HPDE6-E6E7 (cell line): Measurements from ENCODE around the gene ANKS3.
A peak's percentile ranks its signal among the peaks of the same experiment; 100 is the strongest.

Experiments used
- DNase-seq: peaks from one replicate; pipeline ENCODE4 v3.0.0; 2011; ENCODE audit warnings: missing footprints; ENCODE audit errors: extremely low spot score

The ANKS3 gene

DNA sequence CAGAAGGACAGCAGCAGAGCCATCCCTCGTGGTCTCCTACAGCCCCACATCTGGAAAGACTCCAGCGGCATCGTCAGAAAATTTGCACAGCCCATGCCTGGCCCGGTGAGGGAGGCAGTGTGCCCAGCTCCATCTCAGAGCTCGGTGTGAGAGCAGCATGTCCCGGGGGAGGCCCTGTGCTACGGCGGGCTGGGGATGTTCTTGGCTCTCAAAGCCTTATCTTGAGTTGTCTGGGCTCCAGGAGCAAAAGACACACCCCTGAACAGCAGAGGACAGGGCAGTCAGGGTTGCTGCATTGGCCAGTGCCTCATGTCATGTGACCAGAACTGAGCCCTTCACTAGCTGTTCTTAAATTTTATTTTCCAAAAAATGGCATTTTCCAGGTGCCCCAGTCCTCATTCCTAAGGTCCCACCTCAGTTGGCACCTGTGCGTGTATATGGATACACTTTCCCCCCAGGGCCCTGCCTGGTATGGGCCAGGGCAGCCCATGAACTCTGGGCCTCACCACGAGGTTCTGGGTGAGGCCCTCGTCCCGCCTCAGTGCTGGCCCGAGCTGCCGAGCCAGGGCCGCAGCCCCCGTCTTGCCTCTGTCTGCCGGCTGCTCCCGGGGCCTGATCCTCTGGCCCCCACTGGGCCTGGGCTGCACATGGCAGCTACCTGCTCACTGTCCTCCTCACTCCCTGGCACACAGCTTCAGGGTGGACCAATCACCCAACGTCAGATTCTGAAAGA is 37.7 kb downstream of the ANKS3 start:
- no peak for DNase-seq

GRCh38 chr16:4695473-4696171 is 38.4 kb downstream of the ANKS3 start:
- DNase-seq: no peak

DNA sequence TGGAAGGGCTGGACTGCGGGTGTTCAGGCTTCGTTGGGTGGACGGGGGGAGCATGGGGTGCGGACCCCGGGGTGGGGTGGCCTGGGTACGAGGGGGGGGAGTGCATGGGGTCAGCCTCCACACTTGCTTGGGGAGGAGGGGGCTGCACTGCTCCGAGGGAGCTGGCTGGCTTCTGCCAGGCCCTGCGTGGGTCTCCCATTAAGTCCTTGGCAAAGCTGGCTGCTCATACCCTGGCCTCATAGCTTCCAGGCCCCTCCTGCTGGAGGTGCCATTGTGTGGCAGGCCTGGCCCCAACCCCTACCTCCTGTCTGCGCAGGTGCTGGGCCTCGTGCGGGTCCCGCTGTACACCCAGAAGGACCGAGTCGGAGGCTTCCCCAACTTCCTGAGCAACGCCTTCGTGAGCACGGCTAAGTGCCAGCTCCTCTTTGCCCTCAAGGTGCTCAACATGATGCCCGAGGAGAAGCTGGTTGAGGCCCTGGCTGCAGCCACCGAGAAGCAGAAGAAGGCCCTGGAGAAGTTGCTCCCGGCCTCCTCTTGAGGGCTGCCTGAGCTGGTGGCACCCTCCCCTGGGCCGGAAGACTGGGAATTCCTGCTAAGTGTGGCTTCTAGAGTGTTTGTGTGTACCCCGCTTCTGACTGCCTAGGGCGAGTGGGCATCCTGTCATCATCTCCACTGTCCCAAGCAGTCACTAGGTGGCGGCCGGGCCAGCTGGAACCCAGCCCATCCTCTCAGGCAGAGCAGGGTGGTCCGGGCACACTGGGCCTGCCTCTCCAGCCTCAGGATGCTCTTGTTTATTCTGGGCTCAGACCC is 39.2 kb downstream of the ANKS3 start:
- no peak for DNase-seq

DNA sequence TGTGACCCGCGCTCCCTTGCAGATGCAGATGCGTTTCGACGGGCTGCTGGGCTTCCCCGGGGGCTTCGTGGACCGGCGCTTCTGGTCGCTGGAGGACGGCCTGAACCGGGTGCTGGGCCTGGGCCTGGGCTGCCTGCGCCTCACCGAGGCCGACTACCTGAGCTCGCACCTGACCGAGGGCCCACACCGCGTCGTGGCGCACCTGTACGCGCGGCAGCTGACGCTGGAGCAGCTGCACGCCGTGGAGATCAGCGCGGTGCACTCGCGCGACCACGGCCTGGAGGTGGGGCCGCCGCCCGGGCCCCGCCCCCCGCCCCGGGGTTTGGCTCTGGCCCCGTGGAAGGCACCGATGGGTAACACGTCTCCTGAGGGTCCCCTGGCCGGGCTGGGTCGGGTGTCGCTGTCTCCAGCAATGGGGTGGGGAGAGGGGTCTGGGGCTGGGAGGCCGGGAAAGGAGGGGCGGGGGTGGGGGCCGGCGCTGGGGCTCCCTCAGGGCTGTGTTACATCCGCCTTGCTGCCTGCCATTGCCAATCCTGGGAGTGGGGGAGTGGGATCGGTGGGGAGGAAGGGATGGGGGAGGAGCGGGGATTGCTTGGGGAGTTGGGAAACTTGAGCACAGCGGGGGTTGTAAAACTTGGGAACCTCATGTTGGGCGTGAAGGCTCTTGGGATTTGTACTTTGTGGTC is 40.0 kb downstream of the ANKS3 start:
- no peak for DNase-seq

GRCh38 chr16:4693296-4693955 is 40.6 kb downstream of the ANKS3 start, which contains the start of gene NUDT16L1:
Gene NUDT16L1, plus strand, starts transcription at chr16:4693562. Its CDS starts 165 bp downstream, at chr16:4693727.
- DNase-seq: peak; percentile 98

DNA sequence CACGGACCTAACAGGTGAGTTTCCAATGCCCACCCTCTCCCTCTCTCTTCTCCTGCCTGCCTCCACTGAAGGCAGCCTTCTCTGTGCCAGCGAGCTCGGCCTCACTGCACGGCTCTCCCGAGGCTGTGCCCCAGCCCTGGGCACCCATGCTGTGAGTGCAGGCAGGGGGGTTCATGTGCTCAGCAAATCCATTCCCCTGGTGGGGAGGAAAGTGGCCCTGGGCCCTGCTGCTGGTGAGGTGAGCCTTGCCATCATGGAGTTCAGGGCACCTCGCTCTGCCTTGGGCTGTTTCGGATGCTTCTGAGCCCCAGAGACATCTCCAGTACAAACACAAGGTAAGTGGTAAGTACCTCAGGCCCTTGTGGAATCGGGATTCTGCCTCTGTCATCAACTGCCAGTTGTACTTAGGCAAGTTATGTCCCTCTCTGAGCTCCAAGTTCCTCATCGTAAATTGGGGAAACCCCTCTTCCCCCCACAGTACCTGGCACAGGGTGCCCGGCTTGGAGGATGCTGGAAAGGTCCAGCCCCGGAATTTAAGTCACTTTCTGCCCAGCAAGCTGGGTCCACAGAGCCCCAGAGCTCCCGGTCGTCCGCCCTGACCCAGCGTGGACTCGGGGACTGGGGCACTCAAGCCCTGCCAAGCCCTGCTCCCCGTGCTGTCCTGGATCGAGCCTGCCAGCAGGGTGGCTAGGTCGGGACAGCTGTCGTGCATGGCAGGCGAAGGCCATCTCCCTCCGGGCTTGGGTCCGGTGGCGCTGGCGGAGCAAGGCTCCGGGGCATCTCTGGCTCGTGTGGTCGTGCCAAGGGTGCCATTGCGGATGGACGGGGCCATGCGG is 41.4 kb downstream of the ANKS3 start:
- no peak for DNase-seq

DNA sequence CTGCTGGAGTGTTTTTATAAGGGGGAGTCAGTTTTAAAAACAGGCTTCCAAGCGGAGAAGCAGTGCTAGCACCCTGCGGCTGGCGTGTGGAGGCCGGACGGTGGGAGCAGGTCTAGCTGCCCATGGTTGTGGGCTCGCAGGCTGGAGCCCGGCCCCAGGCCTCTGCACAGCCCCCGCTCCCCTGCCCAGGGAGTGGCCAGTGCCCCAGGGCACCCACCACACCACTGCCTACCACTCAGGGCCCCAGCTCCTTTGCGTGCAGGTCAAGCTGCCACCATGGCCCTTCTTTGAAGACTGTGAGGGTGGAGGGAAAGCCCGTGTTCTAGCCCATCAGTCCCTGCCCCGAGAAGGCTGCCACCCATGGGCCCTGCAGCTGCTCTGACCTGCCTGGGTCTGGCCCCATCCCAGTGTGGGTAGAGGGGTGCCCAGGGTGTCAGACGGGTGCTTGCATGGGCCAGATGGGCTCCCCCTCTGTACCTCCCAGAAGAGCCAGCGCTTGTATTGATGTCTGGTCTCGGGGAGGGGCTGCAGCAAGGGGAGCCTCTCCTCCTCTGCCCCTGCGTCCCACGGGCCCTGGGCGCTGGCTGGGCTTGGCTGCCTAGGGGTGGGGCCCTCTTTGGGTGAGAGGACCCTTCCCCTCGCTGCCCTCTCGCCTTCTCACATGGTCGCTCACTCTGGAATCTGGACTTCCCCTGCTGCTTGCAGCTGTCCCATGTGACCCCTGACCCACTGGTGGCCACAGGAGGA is 42.2 kb downstream of the ANKS3 start:
- DNase-seq: no peak

DNA sequence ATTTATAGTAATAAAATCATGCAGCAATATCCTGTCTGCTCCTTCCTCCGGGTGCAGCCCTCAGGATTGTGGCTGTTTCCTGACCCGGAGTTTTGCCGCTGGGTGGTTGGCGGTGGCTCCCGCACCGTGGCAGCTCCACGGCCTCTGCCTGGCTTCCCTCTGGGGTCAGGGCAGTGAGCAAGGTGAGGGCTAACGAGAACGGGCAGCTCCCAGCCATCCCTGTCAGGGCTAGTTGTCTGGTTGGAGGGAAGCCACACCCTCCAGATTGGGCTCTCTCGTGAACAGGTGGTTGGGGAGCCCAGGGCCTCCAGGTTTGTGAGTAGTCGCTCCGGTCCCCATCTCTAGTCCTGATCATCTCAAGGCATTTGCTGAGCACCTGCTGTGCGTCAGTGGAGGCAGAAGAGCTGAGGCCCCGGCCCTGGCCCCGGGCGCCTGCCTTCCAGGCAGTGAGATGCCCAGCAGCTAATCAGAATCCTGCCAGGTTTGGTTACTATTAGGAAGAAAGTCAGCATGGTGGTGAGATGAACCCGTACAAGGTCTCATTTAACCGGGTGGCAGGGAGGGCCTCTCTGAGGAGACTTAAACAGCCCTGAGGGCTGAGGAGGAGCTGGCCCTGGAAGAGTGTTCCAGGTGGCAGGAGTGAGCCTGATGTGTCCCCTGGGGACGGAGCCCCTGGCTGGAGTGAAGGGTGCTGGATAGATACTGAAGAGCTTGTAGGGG is 43.0 kb downstream of the ANKS3 start:
- no peak for DNase-seq

GRCh38 chr16:4689864-4690704 is 44.0 kb downstream of the ANKS3 start:
- no peak for DNase-seq

DNA sequence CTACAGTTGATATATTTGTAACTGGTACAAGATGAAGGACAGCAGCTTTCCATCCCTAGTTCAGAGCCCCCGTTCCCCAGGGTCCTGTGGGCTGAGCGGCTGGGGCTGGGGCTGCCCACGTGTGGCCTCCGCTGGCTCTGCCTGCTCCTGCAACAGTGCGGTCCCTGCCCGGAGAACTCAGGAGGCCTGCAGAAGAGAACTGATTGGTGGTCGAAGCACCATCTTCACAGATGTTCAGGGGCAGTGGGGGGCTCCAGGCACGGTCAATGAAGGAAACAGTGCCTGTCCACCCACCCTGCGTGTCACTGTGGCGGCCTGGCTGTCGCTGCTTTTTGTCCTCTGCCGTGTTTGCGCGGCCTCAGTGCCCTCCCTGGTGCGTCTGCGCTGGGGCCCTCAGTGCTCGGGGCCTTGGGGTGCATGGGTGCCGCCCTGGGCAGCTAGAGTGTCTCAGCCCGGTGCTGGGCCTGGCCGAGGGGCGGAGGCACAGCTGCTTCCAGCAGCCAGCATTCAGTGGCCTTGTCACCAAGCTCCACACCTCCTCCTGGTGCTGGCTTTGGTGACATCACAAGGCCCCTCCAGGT is 44.9 kb downstream of the ANKS3 start:
- DNase-seq: no peak

DNA sequence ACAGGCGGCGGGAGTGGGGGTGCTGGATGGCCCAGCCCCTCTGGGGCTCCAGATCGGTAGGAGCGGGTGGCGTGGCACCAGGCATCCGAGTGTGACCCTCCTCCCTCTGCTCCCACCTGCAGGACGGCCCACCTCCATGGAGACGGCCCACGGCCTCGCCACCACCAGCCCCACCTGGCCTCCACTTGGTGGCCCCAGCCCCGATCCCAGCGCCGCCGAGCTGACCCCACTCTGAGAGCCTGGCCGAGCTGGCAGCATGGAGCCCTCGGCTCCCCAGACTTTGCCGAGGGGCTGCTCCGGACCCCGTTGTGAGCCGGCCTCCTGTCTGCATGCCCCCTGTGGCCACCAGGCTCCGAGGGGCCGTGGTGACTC is 45.4 kb downstream of the ANKS3 start:
- no peak for DNase-seq

- DNase-seq: no peak
These were observed 46.0 kb downstream of the ANKS3 start for GRCh38 chr16:4687946-4688673.

- DNase-seq: no peak
These were observed 46.7 kb downstream of the ANKS3 start for GRCh38 chr16:4687416-4687815.

GRCh38 chr16:4686497-4687210 is 47.4 kb downstream of the ANKS3 start:
- DNase-seq: no peak

DNA sequence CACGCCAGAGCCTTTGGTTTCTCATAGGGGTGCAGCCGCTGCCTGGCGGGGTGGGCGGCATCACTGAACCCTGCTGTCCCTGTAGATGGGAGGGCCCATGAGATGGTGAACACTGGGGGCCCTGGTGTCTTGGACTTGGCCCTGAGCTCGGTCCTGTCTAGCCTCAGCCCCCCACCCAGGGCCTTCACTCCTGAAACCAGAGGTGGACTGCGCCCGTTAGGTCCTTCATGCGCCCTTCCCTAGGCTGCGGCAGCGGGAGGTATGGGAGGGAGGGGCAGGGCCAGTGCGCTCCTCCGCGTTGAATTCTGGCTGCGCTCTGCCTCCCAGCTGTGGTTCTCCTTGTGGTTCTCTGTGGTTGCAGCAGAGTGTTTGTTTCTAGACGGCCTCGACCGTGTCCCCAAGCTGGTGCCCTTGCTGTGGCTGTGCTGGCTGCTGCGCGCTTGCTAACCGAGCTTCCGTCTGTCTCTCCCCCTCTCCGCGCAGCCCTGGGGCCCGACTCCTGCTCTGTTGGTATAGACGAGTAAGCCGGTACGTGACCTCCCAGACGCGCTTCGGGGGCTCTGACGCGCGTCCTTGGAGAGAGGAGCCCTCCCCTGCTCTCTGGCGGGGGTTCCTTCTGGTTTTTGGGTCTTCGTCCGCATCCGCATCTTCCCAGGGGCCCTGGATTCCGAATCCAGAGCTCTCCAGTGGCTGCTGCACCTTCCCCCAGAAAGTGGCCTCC is 48.1 kb downstream of the ANKS3 start:
- no peak for DNase-seq

DNA sequence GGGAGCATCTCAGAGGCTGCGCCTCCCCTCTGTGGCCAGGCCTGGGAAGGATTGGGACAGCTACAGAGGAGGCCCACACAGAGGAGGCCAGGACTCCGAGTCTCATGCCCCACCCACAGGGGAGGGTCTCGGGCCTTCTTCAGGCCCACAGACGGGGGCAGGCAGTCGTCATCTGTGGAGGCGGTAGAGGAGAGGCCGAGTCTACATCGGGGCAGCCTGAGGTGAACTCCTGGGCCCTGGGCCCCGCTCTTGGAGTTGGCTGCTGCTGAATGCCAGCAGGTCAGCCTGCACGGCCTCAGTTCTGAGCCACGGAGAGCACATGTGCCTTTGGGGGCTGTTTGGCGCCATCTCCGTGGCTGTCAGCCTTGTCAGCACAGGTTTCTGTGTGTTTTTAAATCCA is 48.8 kb downstream of the ANKS3 start:
- DNase-seq: no peak
